ENCODE data around the gene ROCK2. TPM values are rescaled to one million over a fixed set of nuclear protein-coding genes. Genes with fewer than 3 reads are reported as not detected.

The ROCK2 gene
- total and polyA plus RNA-seq, 2 of the 8 experiments (the other 6 are each of a cell fraction or from before 2014, with no cell fraction given): 2.7 to 29.0 TPM

- Histone ChIP-seq H3K23me2 (ENCODE audit: low read depth, low read length) (no peaks in the 10 kb centered on the region), H3K18ac (ENCODE audit: extremely low read depth, low read length) (no peak overlapping the region), H2BK20ac (ENCODE audit: low read length) (no peak overlapping the region), H4K8ac (ENCODE audit: extremely low read depth, insufficient read depth, low read length) (no peak overlapping the region), H3K4me3 (ENCODE audit: extremely low read depth in 1 of 4, insufficient read depth in 2 of 4, low read depth in 3 of 4, low read length in 4 of 4) (no peak overlapping the region), H4K5ac (ENCODE audit: insufficient read length, low read depth, low read length) (no peak overlapping the region), H3K4me2 (ENCODE audit: insufficient read depth in 1 of 2, low read depth in 2 of 2, low read length in 2 of 2) (no peak overlapping the region), H3K79me1 (ENCODE audit: low read depth, low read length) (no peaks in the 10 kb centered on the region; the same call in 1 of the 2 replicates), H3K23ac (ENCODE audit: insufficient read length) (no peak overlapping the region), H3K79me2 (ENCODE audit: control insufficient read depth in 1 of 2, insufficient read depth in 2 of 2, low read length in 2 of 2) (no peaks in the 10 kb centered on the region), H3K27ac (ENCODE audit: low read depth, low read length) (no peak overlapping the region), H3K4me1 (replicated peaks in 1 of 4; ENCODE audit: control insufficient read depth in 3 of 4, insufficient read depth in 4 of 4, low read length in 3 of 4) (no peaks in the 10 kb centered on the region), H3K56ac (replicated peaks; ENCODE audit: insufficient read length, low read depth, low read length) (no peak overlapping the region), H3K9me3 (ENCODE audit: insufficient read depth in 2 of 2, low read depth in 1 of 2, low read length in 1 of 2) (no peaks in the 10 kb centered on the region), H2BK5ac (ENCODE audit: low read depth, low read length) (no peak overlapping the region), H3K36me3 (ENCODE audit: control insufficient read depth in 2 of 4, insufficient read depth in 4 of 4, low read length in 3 of 4) (no peaks in the 10 kb centered on the region; a peak in 2 of 8 replicates), H4K20me1 (replicated peaks in 1 of 2; ENCODE audit: control insufficient read depth in 1 of 2, insufficient read depth in 2 of 2, low read length in 2 of 2) (no peaks in the 10 kb centered on the region), H2BK120ac (replicated peaks; ENCODE audit: low read depth, low read length) (no peak overlapping the region), H2AK5ac (ENCODE audit: low read depth, low read length) (no peak overlapping the region), H3K4ac (replicated peaks; ENCODE audit: insufficient read length, low read depth, low read length) (no peak overlapping the region), H2BK15ac (ENCODE audit: low read length) (no peak overlapping the region), H3K14ac (ENCODE audit: insufficient read length) (no peak overlapping the region), H3K9ac (replicated peaks in 1 of 4; ENCODE audit: extremely low read depth in 1 of 4, low read depth in 3 of 4, low read length in 3 of 4) (no peak overlapping the region), H3K27me3 (replicated peaks in 1 of 4; ENCODE audit: control insufficient read depth in 3 of 4, extremely low read depth in 1 of 4, insufficient read depth in 3 of 4, low read length in 3 of 4) (no peaks in the 10 kb centered on the region), H2BK12ac (ENCODE audit: low read depth, low read length) (no peak overlapping the region), H4K91ac (replicated peaks; ENCODE audit: insufficient read length, low read length) (no peak overlapping the region), H2AFZ (ENCODE audit: low read length) (no peak overlapping the region)
- FAIRE-seq (no peak), DNase-seq (ENCODE audit: low read depth in 1 of 2, low spot score in 2 of 2) (no peak)
- POLR2A ChIA-PET (ENCODE audit: partially characterized antibody): no interaction called here
- TF ChIP-seq POLR2AphosphoS5 (IDR thresholded peaks at IDR 0.05; ENCODE audit: low read depth, low read length): no peak
- TF ChIP-seq RBBP5 (IDR thresholded peaks at IDR 0.05; ENCODE audit: borderline replicate concordance, low read depth, low read length): no peak
- TF ChIP-seq CREB1 (IDR thresholded peaks at IDR 0.05): no peak
- TF ChIP-seq ZNF274 (IDR thresholded peaks at IDR 0.05; ENCODE audit: borderline replicate concordance, extremely low read depth, low read length): no peak
- WGBS, 2 experiments (ENCODE audit: extremely low coverage in 1 of 2, insufficient coverage in 1 of 2, insufficient read length in 1 of 2, insufficient replicate concordance in 2 of 2, low coverage in 1 of 2, low lambda C conversion rate in 2 of 2, missing lambda C conversion rate in 1 of 2): 67% methylated on average over 5 of the region's 5 CpGs; no CpG with 5 or more reads in 1 of the 2 experiments
- CTCF ChIA-PET (ENCODE audit: partially characterized antibody): interaction anchor here (0.6 kb wide), 1 partner anchor 10 kb away, joined by 3 read pairs; no protein-coding TSS in a partner anchor
Measured at GRCh38 chr2:11177871-11178690, 166.4 kb downstream of the ROCK2 start.

Data from H1 (cell line).